ENCODE data around the gene SLC43A2.
A peak's percentile ranks its signal among the peaks of the same experiment; 100 is the strongest.
"Not testable (repeated sequence)": the region's sequence is repeated elsewhere in the genome, so short reads cannot be mapped to it uniquely, and the experiment has no call there.

SLC43A2 gene

DNA sequence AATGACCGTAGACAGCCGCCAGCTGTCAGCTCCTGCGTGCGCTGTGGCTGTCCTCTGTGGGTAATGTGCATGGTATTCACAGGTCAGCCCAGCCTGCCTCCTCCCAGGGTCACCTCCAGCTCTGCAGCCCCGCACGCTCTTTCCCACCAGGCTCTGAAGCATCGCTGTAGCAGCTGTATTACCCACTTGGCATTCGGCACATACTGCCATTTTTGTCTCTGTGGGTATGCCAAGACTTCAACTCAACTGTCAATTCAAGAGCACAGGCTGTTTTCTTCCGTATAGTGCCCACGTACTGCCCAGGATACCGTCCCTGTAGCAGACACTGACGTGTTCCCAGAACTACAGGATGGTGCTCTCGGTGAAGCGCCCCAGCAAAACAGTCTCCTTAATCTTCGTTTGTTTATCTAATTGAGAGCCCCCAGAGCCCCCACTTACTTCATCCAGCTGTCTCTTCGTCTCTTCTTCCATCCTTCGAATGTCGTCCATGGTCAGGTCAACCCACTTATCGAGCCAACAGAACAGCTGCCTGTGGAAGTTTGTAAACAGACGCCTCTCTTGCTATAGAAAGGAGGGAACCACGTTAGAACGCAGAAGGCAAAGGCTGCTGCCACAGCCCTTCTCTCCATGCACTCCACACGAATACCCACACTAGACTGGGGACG, 94.8 kb downstream of the SLC43A2 start:
- H3K4me1 Mint-ChIP-seq = peaks cover 16% of the 10 kb centered on the region
- H3K9me3 Mint-ChIP-seq = no peaks in the 10 kb centered on the region
- no peak overlapping the region for H3K4me3 Mint-ChIP-seq
- peak overlapping the region; percentile 49 for H3K27ac Mint-ChIP-seq
- DNase-seq (ENCODE audit: low spot score in 2 of 2) = no peak
- no peak for ATAC-seq
- H3K36me3 Mint-ChIP-seq = peaks cover 93% of the 10 kb centered on the region

DNA sequence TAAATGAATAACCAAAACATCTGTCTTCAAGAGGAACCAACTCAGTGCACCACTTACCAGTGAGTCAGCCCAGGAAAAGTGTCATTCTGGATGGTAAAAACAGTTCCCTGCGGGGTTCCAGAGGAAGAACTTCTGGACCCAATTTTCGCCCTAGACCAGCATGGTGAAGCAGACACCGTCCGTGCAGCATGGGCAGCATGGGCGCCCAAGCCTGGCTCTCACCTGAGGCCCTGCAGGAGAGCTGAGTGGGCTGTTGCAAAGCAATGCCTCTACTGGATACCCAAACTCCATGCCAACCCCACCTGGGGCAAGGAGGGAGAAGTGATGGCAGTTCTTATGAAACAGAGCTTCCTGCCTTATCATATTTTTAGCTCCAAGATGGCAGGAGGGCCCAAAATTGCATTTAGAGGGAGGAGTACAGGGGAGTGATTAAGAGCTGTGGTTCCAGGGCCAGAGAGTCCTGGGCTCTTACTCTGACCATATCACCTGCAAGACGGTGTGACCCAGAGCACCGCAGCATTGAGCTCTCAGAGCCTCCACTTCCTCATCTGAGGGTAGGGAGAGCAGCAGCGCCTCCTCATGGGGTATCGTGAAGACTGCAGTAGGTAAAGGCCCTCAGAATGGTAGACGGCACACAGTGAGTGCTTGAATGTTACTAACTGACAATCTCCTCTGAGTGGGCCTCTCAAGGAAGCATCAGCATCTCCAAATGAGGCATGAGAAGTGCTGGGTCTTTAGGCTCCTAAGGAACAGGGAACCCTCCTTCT, 95.6 kb downstream of the SLC43A2 start:
- Mint-ChIP-seq H3K4me3 (no peak overlapping the region), H3K27ac (peak overlapping the region; percentile 49), H3K4me1 (peaks cover 16% of the 10 kb centered on the region), H3K9me3 (no peaks in the 10 kb centered on the region), H3K36me3 (peaks cover 92% of the 10 kb centered on the region)
- no peak for DNase-seq (ENCODE audit: low spot score in 2 of 2)
- peak; percentile 69 for ATAC-seq

DNA sequence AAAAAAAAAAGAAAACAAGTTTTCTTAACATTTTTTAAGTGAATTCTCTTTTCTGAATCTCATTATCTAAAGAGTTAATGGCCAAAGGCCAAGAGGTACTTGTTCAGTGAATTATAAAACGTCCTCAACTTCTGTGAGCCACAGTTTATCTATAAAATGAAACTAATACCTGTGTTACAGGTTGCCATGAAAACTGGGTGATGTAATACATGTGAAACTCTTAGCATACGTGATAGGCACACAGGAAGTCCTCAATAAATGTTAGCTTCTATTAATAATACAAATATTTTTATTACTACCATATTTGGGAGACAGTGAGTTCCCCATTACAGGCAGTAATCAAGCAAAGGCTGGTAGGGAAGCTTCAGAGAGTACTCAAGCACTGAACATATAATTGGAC, 98.8 kb downstream of the SLC43A2 start:
- no peaks in the 10 kb centered on the region for H3K9me3 Mint-ChIP-seq
- DNase-seq (ENCODE audit: low spot score in 2 of 2) (no peak), ATAC-seq (no peak)
- H3K27ac Mint-ChIP-seq = peak overlapping the region; percentile 64
- peaks cover 16% of the 10 kb centered on the region for H3K4me1 Mint-ChIP-seq
- H3K36me3 Mint-ChIP-seq = peaks cover 96% of the 10 kb centered on the region
- no peak overlapping the region for H3K4me3 Mint-ChIP-seq

DNA sequence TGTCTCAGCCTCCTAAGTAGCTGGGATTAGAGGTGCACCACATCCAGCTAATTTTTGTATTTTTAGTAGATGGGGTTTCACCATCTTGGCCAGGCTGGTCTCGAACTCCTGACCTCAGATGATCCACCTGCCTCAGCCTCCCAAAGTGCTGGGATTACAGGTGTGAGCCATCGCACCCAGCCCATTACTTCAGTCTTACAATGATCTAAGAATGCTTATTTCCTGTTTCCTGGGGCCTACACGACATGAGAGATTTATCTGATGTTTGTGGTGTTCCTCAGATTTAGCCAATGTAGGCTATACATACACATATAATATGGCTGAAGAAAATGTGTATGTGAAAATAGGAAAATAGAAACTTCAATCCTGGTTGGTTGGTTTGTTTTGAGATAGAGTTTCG, 101.8 kb downstream of the SLC43A2 start:
- not testable (repeated sequence) for H3K4me1 Mint-ChIP-seq; DNase-seq (ENCODE audit: low spot score in 2 of 2); ATAC-seq; H3K4me3 Mint-ChIP-seq; H3K9me3 Mint-ChIP-seq
- H3K27ac Mint-ChIP-seq = peak overlapping the region; percentile 74
- peaks cover 91% of the 10 kb centered on the region for H3K36me3 Mint-ChIP-seq

DNA sequence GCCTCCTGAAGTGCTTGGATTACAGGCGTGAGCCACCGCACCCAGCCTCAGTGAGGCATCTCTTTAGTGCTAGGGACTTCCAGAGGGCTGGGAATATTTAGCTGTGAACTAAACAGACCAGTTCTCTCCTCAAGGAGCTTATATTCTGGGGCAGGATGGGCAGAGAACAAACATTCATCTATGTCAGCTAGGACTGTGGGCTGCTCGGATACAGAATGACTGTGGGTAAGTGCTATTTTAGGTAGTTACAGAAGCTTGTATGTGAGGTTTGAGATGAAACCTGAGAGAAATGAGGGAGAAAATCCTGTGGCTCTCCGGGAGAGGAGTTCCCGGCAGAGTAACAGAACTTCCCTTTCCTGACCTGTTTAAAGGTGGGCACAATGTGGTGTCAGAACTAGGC, 106.0 kb downstream of the SLC43A2 start:
- no peak overlapping the region for H3K27ac Mint-ChIP-seq

DNA sequence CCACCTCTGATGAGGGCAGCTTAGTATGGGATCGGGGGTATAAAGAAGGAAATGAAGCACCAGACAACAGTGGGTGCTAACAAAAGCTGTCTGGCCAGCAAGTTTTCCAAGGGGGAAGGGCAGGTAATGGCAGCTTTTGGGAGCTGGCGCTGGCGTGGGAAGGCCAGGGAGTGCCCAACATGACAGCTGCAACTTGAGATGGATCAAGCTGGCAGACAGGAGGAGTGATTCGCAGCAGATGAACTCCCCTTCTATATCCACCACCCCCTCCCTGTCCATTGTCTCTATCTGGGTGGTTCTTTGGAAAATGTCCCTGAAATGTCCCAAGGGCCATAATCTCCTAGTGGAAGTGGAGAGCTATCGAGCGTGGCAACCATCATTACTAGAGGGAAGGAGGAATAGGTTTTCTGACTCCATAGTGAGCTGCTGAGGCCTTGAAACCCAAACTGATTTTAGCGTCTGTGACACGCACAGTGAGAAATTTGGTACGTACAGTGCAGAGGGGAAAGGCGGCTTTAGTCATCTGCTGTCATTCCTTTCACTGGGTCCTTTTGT, 107.5 kb downstream of the SLC43A2 start:
- no peaks in the 10 kb centered on the region for H3K4me1 Mint-ChIP-seq
- no peaks in the 10 kb centered on the region for H3K9me3 Mint-ChIP-seq
- no peak overlapping the region for H3K4me3 Mint-ChIP-seq
- ATAC-seq = no peak
- DNase-seq (ENCODE audit: low spot score in 2 of 2) = no peak
- no peak overlapping the region for H3K27ac Mint-ChIP-seq
- peaks cover 61% of the 10 kb centered on the region for H3K36me3 Mint-ChIP-seq

More for the DNA sequence above, 106.0 kb downstream of the SLC43A2 start:
- no peaks in the 10 kb centered on the region for H3K4me1 Mint-ChIP-seq
- no peaks in the 10 kb centered on the region for H3K9me3 Mint-ChIP-seq
- H3K4me3 Mint-ChIP-seq = no peak overlapping the region
- H3K36me3 Mint-ChIP-seq = peaks cover 75% of the 10 kb centered on the region
- DNase-seq (ENCODE audit: low spot score in 2 of 2) = no peak
- no peak for ATAC-seq

DNA sequence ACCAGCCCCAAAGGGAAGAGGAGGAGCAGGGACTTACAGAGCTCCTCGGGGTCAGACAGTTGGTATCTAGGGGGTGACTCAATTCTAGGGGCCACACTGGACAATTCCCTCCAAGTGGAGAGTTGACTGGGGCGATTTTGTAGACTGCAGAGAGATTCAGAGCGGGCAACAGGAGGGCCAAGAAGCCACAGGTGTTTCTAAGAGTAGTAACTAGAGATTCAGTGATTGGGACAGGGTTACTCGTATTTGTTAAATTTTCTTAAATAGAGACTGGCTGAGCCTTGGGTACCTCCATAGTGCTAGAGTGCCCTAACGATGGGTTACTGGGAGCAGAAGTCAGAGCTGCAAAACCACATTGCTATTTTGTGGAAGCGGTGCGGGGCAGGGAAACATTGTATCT, 109.0 kb downstream of the SLC43A2 start:
- no peak for ATAC-seq
- no peak for DNase-seq (ENCODE audit: low spot score in 2 of 2)
- H3K27ac Mint-ChIP-seq = peak overlapping the region; percentile 74

More for the DNA sequence above, 109.0 kb downstream of the SLC43A2 start:
- Mint-ChIP-seq H3K9me3 (no peaks in the 10 kb centered on the region), H3K4me3 (no peak overlapping the region), H3K36me3 (peaks cover 46% of the 10 kb centered on the region), H3K4me1 (peaks cover 10% of the 10 kb centered on the region)

All from stimulated activated effector memory CD8-positive, alpha-beta T cell treated with anti-CD3 and anti-CD28 coated beads, Interleukin-12 subunit alpha, Interleukin-12 subunit beta, amount 100 ng/mL, for 72 hours (primary cell).